OCI-LY1 (cell line): ENCODE measurements around the gene GLYATL1B.
"Not testable (repeated sequence)": the region's sequence is repeated elsewhere in the genome, so short reads cannot be mapped to it uniquely, and the experiment has no call there.

Experiments used
- CTCF ChIP-seq: fragments of 200-600 bp; sonication (generic), shearing (Covaris generic); IDR thresholded peaks from 2 replicates; pipeline ENCODE4 v1.5.1; 2017; ENCODE audit warnings: mild to moderate bottlenecking, antibody characterized with exemption, low read length, moderate library complexity, mixed read lengths
- EZH2 ChIP-seq: fragments of 200-600 bp; sonication (generic), shearing (Covaris generic); IDR thresholded peaks from 2 replicates; pipeline ENCODE4 v1.8.0; 2017; ENCODE audit warnings: borderline replicate concordance, mixed run types, mild to moderate bottlenecking, antibody characterized with exemption, low read length, moderate library complexity, mixed read lengths

GRCh38 chr11:59080421-59080820, 5.7 kb upstream of the GLYATL1B start:
- TF ChIP-seq CTCF, EZH2: not testable (repeated sequence)
